WTC11 (cell line): Measurements from ENCODE around the gene MICAL1. TPM values are rescaled to one million over a fixed set of nuclear protein-coding genes. Genes with fewer than 3 reads are reported as not detected.
A peak's percentile ranks its signal among the peaks of the same experiment; 100 is the strongest.

Experiments used
- ATAC-seq: fragments of 200-7000 bp; cut with Tn5 transposase; 2 replicates; pipeline ENCODE4 v1.10.0; 2021; ENCODE audit warnings: mild to moderate bottlenecking, moderate library complexity
- CTCF ChIA-PET: fragments of 300-600 bp; sonication (Branson Sonifier 250); formaldehyde crosslinking; loops from one replicate; lab custom pipeline; 2021; ENCODE audit warnings: antibody characterized with exemption; lab: Charles Lee
- POLR2A ChIA-PET: fragments of 350-600 bp; sonication (Branson Sonifier 250); formaldehyde crosslinking; loops from one replicate; lab custom pipeline; 2021; ENCODE audit warnings: antibody characterized with exemption; lab: Charles Lee
- DNase-seq: peaks from one replicate; pipeline ENCODE4 v3.0.0; 2021; ENCODE audit warnings: low spot score
- H3K27ac Mint-ChIP-seq: 2 replicates; pipeline ENCODE4 v1.8.0; 2021; ENCODE audit warnings: mixed read lengths
- H3K27me3 Mint-ChIP-seq: 2 replicates; pipeline ENCODE4 v1.8.0; 2021; ENCODE audit warnings: low read depth, mild to moderate bottlenecking, moderate library complexity, mixed read lengths
- H3K36me3 Mint-ChIP-seq: 2 replicates; pipeline ENCODE4 v1.8.0; 2021; ENCODE audit warnings: mixed read lengths
- H3K4me1 Mint-ChIP-seq: 2 replicates; pipeline ENCODE4 v1.8.0; 2022; ENCODE audit warnings: mixed read lengths
- H3K4me3 Mint-ChIP-seq: 2 replicates; pipeline ENCODE4 v1.8.0; 2021; ENCODE audit warnings: mild to moderate bottlenecking, moderate library complexity, mixed read lengths
- H3K9me3 Mint-ChIP-seq: 2 replicates; pipeline ENCODE4 v1.8.0; 2021; ENCODE audit warnings: mixed read lengths
- ATF1 ChIP-seq: sonication (generic); formaldehyde crosslinking; IDR thresholded peaks from 2 replicates; pipeline ENCODE4 v1.8.1; 2023; ENCODE audit warnings: mild to moderate bottlenecking, moderate library complexity, missing genetic modification reagents
- ATF3 ChIP-seq: sonication (generic); formaldehyde crosslinking; conservative IDR thresholded peaks from 2 replicates; pipeline ENCODE4 v1.8.1; 2022; ENCODE audit warnings: mild to moderate bottlenecking, missing genetic modification reagents
- CBFB ChIP-seq: sonication (generic); formaldehyde crosslinking; IDR thresholded peaks from 2 replicates; pipeline ENCODE4 v1.8.1; 2022; ENCODE audit warnings: mild to moderate bottlenecking, low read depth, missing genetic modification reagents
- CREM ChIP-seq: sonication (generic); formaldehyde crosslinking; IDR thresholded peaks from 2 replicates; pipeline ENCODE4 v1.8.1; 2022; ENCODE audit warnings: mild to moderate bottlenecking, missing genetic modification reagents, moderate library complexity
- CTCF ChIP-seq: fragments of 200-600 bp; IDR thresholded peaks from 2 replicates; pipeline ENCODE4 v1.8.0; 2022; ENCODE audit warnings: antibody characterized with exemption
- ELF4 ChIP-seq: sonication (generic); formaldehyde crosslinking; IDR thresholded peaks from 2 replicates; pipeline ENCODE4 v1.8.1; 2022; ENCODE audit warnings: low read depth, mild to moderate bottlenecking, moderate library complexity, missing genetic modification reagents
- ETV6 ChIP-seq: sonication (generic); formaldehyde crosslinking; IDR thresholded peaks from 2 replicates; pipeline ENCODE4 v1.8.1; 2022; ENCODE audit warnings: mild to moderate bottlenecking, missing genetic modification reagents
- FOXJ3 ChIP-seq: sonication (generic); formaldehyde crosslinking; IDR thresholded peaks from 2 replicates; pipeline ENCODE4 v1.9.0; 2021; ENCODE audit warnings: missing genetic modification reagents, mild to moderate bottlenecking, borderline replicate concordance
- FOXP4 ChIP-seq: sonication (generic); formaldehyde crosslinking; IDR thresholded peaks from 2 replicates; pipeline ENCODE4 v1.8.0; 2022; ENCODE audit warnings: mild to moderate bottlenecking, missing genetic modification reagents
- IRF1 ChIP-seq: sonication (generic); formaldehyde crosslinking; IDR thresholded peaks from 2 replicates; pipeline ENCODE4 v1.8.0; 2023; ENCODE audit warnings: missing genetic modification reagents
- JAZF1 ChIP-seq: fragments of 250-450 bp; sonication (Bioruptor Pico); IDR thresholded peaks from 2 replicates; pipeline ENCODE4 v1.9.0; 2021; ENCODE audit warnings: moderate library complexity, mild to moderate bottlenecking, inconsistent platforms
- MAX ChIP-seq: sonication (generic); formaldehyde crosslinking; IDR thresholded peaks from 2 replicates; pipeline ENCODE4 v1.8.0; 2022; ENCODE audit warnings: mild to moderate bottlenecking, missing genetic modification reagents
- NFE2L1 ChIP-seq: sonication (generic); formaldehyde crosslinking; IDR thresholded peaks from 2 replicates; pipeline ENCODE4 v1.8.1; 2023; ENCODE audit warnings: missing genetic modification reagents
- SOX15 ChIP-seq: fragments of 250-450 bp; sonication (Bioruptor Pico); IDR thresholded peaks from 2 replicates; pipeline ENCODE4 v1.9.0; 2021; ENCODE audit warnings: mild to moderate bottlenecking
- TEAD1 ChIP-seq: sonication (generic); formaldehyde crosslinking; IDR thresholded peaks from 2 replicates; pipeline ENCODE4 v1.8.0; 2022; ENCODE audit warnings: mild to moderate bottlenecking, missing genetic modification reagents
- USF1 ChIP-seq: sonication (generic); formaldehyde crosslinking; IDR thresholded peaks from 2 replicates; pipeline ENCODE4 v1.8.0; 2022; ENCODE audit warnings: mild to moderate bottlenecking, missing genetic modification reagents
- USF2 ChIP-seq: sonication (generic); formaldehyde crosslinking; IDR thresholded peaks from 2 replicates; pipeline ENCODE4 v1.8.1; 2023; ENCODE audit warnings: mild to moderate bottlenecking, missing genetic modification reagents, moderate library complexity
- ZNF263 ChIP-seq: sonication (generic); formaldehyde crosslinking; IDR thresholded peaks from 2 replicates; pipeline ENCODE4 v1.8.1; 2022; ENCODE audit warnings: low read depth, mild to moderate bottlenecking, moderate library complexity, missing genetic modification reagents
- ZNF317 ChIP-seq: sonication (generic); formaldehyde crosslinking; IDR thresholded peaks from 2 replicates; pipeline ENCODE4 v1.8.1; 2023; ENCODE audit warnings: low read depth, mild to moderate bottlenecking, moderate library complexity, missing genetic modification reagents, borderline replicate concordance
- ZNF396 ChIP-seq: fragments of 250-450 bp; sonication (Bioruptor Pico); IDR thresholded peaks from 2 replicates; pipeline ENCODE4 v1.8.0; 2021; ENCODE audit warnings: mild to moderate bottlenecking, moderate library complexity, borderline replicate concordance
- ZNF425 ChIP-seq: fragments of 250-450 bp; sonication (Bioruptor Pico); conservative IDR thresholded peaks from 2 replicates; pipeline ENCODE4 v1.9.0; 2021; ENCODE audit warnings: mild to moderate bottlenecking
- total RNA-seq: library from RNA; stranded (reverse); gene quantifications from 3 replicates; pipeline ENCODE4 v1.2.3, GENCODE V29; 2021

MICAL1 gene
- total RNA-seq, 1 experiment from 2014 or later, result 57.4 TPM

- H3K9me3 Mint-ChIP-seq, result no peaks in the 10 kb centered on the region
- H3K4me3 Mint-ChIP-seq, result peak overlapping the region; percentile 71
- ChIA-PET CTCF (interaction anchor here (3.1 kb wide), 1 partner anchor 43 kb away, joined by 10 read pairs; the partner anchor contains the start of genes PPIL6 and SMPD2), POLR2A (no interaction called here)
- no peak for ATAC-seq
- no peak for TF ChIP-seq CBFB (CRISPR knock-in tag)
- TF ChIP-seq ZNF263, result no peak
- no peak for TF ChIP-seq JAZF1 (CRISPR knock-in tag)
- peaks cover 42% of the 10 kb centered on the region for H3K4me1 Mint-ChIP-seq
- H3K27me3 Mint-ChIP-seq, result no peaks in the 10 kb centered on the region; the same call in 1 of the 2 replicates
- peaks cover 23% of the 10 kb centered on the region for H3K36me3 Mint-ChIP-seq
- H3K27ac Mint-ChIP-seq, result no peak overlapping the region
- no peak for DNase-seq
Measured at GRCh38 chr6:109484122-109484521, 28.6 kb upstream of the MICAL1 start.

- Mint-ChIP-seq H3K36me3 (peaks cover 25% of the 10 kb centered on the region), H3K27me3 (no peaks in the 10 kb centered on the region; the same call in 1 of the 2 replicates), H3K4me3 (peak overlapping the region; percentile 71), H3K4me1 (peaks cover 46% of the 10 kb centered on the region), H3K27ac (no peak overlapping the region), H3K9me3 (no peaks in the 10 kb centered on the region)
- ChIA-PET CTCF (no interaction called here), POLR2A (no interaction called here)
- no peak for ATAC-seq
- TF ChIP-seq ZNF425, result no peak
- TF ChIP-seq ZNF317 (CRISPR knock-in tag), result no peak
- TF ChIP-seq ATF3 (CRISPR knock-in tag), result no peak
- TF ChIP-seq ZNF396 (CRISPR knock-in tag), result no peak
- TF ChIP-seq SOX15 (CRISPR knock-in tag), result no peak
- no peak for TF ChIP-seq ATF1 (CRISPR knock-in tag)
- TF ChIP-seq JAZF1 (CRISPR knock-in tag), result no peak
- TF ChIP-seq CTCF, result no peak
- TF ChIP-seq NFE2L1 (CRISPR knock-in tag), result no peak
- DNase-seq, result no peak
Measured at GRCh38 chr6:109483735-109484057, 28.1 kb upstream of the MICAL1 start.

- Mint-ChIP-seq H3K4me3 (peak within 1 kb of the TSS; percentile 96), H3K4me1 (peaks cover 52% of the 10 kb centered on the region), H3K27me3 (no peaks in the 10 kb centered on the region; the same call in 1 of the 2 replicates), H3K27ac (peak within 1 kb of the TSS; percentile 93), H3K9me3 (no peaks in the 10 kb centered on the region), H3K36me3 (peaks cover 31% of the 10 kb centered on the region)
- ATAC-seq (peak; percentile 84), DNase-seq (peak; percentile 95)
- ChIA-PET POLR2A (interaction anchor here (1.5 kb wide), 1 partner anchor 42 kb away, joined by 5 read pairs; the partner anchor contains the start of genes PPIL6 and SMPD2), CTCF (interaction anchor here (1.0 kb wide), 1 partner anchor 27 kb away, joined by 5 read pairs; the partner anchor contains the start of gene MICAL1)
- TF ChIP-seq IRF1 (CRISPR knock-in tag), result no peak
- peak; percentile 50; the same call in 1 of the 2 replicates for TF ChIP-seq MAX (CRISPR knock-in tag)
- 0 out of 2 replicates have a peak, but pooled peaks have one; percentile 30 for TF ChIP-seq ZNF263
- TF ChIP-seq FOXJ3 (CRISPR knock-in tag), result no peak
- TF ChIP-seq USF2 (CRISPR knock-in tag), result peak; percentile 92
- TF ChIP-seq ETV6 (CRISPR knock-in tag), result peak; percentile 59; the same call in 1 of the 2 replicates
- TF ChIP-seq NFE2L1 (CRISPR knock-in tag), result no peak
- peak; percentile 66; the same call in 1 of the 2 replicates for TF ChIP-seq TEAD1
- peak; percentile 89 for TF ChIP-seq USF1 (CRISPR knock-in tag)
- 0 out of 2 replicates have a peak, but pooled peaks have one; percentile 43 for TF ChIP-seq ELF4
- peak; percentile 16; the same call in 1 of the 2 replicates for TF ChIP-seq CREM
- TF ChIP-seq FOXP4 (CRISPR knock-in tag), result 0 out of 2 replicates have a peak, but pooled peaks have one; percentile 56
Measured at GRCh38 chr6:109482905-109483734, 27.5 kb upstream of the MICAL1 start, which contains the start of gene ZBTB24. Gene ZBTB24, minus strand, starts transcription at chr6:109483219. Its CDS starts 1,193 bp downstream, at chr6:109482026.
